Fibroblast of skin of abdomen (primary cell): ENCODE data around the gene RAB33B.
A peak's percentile ranks its signal among the peaks of the same experiment; 100 is the strongest.

Experiments
- DNase-seq: peaks from one replicate; pipeline ENCODE4 v3.0.0-alpha.2; 2013

RAB33B gene

DNA sequence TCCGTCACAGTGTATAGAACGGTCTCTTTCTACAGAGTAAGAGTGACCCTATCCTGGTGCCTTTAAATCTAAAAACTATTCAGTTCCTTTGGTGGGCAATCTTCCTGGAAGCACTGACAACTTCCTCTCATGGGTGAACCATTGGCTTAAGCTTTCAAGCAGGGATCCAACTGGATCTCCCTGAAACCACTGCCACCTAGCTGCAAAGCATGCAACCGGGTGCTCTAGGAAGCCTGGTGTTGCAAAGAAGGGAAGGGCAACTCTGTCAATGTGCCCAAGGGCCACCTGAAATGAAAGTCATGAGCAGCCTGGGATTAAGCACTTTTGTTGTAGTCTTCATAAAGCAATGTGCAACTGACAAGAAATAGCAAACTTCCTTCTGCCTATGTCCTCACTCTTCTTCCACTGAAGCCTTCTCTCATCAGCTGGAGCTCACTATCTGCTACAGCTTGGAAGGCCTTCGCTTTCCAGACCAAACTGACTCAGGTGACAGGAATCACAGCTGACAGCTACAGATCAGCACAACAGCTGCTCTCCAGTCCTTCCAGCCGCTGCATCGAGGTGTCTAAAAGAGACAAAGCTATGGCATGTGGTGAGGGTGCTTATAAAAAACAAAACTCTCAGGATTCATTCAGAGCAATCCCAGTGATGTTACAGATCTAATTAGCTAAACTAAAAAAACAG is 55.9 kb downstream of the RAB33B start:
- peak; percentile 7 for DNase-seq

DNA sequence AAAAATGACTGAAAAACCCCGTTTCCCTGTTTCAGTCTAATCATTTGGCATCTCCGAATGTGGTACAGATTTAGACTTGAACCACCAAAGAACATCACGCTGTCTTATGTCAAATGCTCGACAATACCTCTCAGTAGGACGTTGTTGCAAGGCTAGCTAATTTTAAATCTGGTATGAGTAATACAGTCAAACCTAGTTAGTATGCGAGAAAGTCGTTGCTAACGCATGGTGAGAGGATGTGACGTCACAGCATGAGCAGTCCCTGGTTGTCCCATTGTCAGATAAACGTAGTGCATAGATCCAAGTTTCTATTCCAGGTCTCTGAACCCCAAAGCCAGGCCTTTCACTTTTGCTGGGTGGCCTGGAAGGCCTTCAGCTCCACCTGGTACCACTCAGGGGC is 57.4 kb downstream of the RAB33B start:
- DNase-seq, result no peak

DNA sequence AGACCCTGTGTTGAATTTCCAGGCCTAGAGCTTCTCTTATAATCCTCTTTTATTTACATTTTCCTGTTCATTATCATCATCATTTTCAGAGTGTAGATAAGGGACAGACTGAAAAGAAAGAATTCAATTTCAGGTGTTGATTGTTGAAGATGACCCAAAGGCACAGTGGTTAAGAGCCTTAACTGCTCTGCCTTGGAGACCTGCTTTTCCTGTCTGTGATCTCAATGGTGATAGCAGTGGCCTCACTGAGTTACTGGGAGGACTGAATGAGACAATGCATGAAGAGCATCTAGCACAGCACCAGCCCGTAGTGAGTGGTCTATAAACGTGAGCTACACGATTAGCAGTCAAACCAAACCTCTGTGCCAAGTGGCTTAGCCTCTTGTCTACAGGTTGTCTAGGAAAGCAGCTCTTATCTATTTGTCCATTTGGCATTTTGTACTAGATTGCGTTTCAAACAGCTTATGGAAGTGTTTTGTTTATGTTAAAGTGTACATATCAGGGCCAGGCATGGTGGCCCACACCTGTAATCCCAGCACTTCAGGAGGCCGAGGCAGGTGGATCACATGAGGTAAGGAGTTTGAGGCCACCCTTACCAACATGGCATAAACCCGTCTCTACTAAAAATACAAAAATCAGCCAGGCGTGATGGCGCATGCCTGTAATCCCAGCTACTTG is 60.6 kb downstream of the RAB33B start:
- no peak for DNase-seq

DNA sequence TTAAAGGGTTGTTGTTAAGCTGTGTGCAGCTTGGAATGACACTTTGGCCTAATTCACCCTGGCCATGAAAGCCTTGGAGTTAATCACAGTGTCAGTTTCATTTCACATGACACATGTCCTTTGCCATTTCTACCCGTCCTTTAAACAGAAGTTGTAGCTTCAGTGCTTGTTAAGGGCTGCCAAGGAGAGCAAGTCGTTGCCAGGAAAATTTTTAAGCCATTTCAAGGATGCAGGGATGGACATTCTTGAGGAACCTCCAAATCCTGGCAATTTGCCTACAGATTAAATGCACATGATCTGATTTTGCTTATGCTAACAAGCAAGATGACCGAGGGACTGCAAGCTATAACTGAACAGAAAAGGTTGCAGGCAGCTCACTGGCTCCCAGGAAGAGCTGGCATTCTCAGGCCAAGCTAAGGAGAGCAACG is 61.6 kb downstream of the RAB33B start:
- DNase-seq, result no peak

DNA sequence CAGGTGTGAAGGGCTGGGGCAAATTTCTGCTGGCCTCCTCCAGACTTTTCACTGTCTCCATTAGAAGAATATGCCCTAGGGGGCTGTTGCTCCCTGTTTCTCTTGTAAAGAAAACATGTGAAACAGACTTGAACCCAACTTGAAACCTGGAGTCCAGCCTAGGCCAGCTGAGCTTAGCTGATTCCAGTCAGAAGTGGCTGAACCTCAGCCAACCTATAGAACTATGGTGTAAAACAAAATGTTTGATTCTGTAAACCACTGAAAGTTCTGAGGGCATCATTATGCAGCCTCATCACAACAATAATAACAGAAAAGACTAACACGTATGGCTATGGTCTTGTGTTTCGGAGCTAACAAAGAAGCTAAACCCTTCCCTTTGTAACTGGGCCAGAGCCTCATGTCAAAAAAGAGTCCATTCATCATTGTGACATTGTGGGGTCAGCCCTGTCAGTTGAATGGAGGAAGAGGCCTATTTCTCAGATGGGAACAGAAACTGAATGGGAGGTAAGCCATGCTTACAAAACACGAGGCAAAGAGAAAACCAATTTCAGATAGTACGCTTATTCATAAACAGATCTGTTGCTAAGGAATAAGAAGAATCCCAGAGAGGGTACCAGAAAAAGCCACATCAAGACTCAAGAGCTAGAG is 68.0 kb downstream of the RAB33B start:
- DNase-seq, result no peak

DNA sequence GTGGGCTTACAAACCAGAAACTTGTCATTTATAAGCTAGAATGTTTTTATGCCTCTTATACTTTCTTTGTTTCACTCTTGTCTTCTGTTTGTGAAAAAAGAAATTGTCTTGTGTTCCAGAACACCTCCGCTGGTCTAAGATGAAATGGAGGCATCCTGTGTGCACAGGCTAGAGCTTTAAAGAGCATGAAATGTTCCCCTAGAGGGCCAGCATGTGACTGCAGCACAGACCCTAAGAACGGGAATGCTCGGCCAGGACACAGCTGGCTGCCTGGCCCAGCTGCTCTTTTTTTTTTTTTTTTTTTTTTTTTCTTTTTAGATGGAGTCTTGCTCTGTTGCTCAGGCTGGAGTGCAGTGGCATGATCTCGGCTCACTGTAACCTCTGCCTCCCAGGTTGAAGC is 68.5 kb downstream of the RAB33B start:
- DNase-seq, result no peak

DNA sequence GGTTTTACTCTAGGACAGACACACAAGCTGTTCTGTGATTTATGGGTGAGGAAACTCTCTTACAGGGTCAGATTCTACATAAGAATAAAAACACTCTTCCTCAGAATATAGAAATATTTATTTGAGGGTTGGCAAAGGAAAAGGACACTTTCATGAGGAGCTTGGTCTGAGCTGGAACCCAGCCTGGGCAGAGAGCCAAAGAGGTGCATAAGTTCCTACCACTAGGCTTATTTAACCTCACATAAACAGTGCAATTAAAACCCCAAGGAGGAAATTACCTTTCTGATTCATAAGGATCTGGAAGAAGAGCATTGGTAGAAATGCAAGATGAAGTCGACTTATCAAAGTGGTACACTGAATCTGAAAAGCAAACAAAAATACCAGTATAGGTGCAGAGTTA is 69.2 kb downstream of the RAB33B start:
- no peak for DNase-seq

DNA sequence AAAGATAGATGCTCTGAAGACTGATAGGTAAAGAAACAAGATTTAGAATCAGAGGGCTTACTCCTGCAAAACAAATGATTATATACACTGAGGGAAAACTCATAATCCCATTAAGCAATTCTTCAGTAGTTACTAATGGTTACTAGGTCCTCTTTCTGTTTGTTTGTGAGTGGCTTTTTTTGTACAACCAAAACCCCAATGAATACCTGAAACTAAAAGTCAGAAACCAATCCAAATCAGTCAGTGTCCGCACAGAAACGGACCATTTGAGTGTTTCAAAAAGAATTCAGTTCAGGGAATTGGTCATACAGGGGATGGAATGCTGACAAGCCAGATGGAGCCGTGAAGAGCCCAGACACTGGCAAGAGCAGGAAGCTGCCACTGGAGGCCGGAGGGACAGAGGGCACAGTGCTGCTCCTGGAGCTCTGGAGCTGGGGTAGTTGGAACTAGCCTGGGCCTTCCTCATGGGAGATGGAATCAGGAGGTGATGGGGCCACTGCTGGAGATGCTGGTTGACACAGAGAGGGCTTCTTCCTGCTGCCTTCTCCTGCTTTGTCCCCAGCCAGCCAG is 70.2 kb downstream of the RAB33B start:
- DNase-seq, result peak; percentile 8

DNA sequence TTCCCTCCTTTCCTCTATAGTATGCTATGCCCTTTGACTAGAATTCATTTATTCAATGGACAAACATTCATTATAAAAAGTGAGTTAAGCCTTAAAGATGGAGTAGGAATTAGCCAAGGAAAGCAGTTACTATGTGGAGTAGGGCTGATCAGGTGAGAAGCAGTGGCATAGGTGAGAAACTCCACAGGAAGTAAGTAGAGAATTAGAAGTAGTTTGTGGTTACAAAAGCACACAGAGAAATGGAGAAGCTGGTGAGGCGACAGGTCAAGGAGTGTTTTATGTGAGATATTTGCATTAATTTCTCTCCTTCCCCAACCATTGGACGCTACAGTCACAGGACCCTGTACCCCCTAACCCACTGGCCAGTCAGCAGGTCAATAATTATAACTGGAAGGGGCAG is 71.5 kb downstream of the RAB33B start:
- no peak for DNase-seq
